ENCODE measurements around the gene SIGLEC1.

The SIGLEC1 gene

DNA sequence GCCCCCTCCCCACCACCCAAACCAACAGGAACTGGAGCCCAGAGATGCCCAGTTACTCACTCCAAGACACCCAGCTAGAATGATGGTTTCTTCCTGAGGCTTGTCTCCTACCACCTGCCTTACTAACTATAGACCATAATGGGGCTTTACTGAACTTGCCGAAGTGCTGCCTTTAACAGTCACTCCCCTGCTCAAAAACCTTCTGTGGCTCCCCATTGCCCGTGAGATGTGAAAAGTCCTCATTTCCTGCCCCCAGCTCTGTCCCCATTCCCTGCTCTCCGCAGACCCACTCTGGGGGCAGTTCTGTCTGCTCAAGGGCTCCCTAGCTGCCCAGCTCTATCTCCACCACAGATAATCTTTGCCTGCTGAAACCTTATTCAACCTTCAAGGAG is 4.9 kb downstream of the SIGLEC1 start:
- Histone ChIP-seq H3K36me3 (no peaks in the 10 kb centered on the region), H3K27me3 (no peaks in the 10 kb centered on the region), H3K4me1 (peaks cover 0 to 20% (median 12%) of the 10 kb centered on the region in 4 donors), H3K9me3 (no peaks in the 10 kb centered on the region), H3K27ac (peak overlapping the region; percentile 6 to 60), H3K4me3 (no peak overlapping the region)
- TF ChIP-seq, protein P1, sequence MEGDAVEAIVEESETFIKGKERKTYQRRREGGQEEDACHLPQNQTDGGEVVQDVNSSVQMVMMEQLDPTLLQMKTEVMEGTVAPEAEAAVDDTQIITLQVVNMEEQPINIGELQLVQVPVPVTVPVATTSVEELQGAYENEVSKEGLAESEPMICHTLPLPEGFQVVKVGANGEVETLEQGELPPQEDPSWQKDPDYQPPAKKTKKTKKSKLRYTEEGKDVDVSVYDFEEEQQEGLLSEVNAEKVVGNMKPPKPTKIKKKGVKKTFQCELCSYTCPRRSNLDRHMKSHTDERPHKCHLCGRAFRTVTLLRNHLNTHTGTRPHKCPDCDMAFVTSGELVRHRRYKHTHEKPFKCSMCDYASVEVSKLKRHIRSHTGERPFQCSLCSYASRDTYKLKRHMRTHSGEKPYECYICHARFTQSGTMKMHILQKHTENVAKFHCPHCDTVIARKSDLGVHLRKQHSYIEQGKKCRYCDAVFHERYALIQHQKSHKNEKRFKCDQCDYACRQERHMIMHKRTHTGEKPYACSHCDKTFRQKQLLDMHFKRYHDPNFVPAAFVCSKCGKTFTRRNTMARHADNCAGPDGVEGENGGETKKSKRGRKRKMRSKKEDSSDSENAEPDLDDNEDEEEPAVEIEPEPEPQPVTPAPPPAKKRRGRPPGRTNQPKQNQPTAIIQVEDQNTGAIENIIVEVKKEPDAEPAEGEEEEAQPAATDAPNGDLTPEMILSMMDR (IDR thresholded peaks at IDR 0.05): no peak
- no peak for DNase-seq
- intact Hi-C loops (cut with DNase I; ENCODE audit: low total_unique reads): no loop called here

DNA sequence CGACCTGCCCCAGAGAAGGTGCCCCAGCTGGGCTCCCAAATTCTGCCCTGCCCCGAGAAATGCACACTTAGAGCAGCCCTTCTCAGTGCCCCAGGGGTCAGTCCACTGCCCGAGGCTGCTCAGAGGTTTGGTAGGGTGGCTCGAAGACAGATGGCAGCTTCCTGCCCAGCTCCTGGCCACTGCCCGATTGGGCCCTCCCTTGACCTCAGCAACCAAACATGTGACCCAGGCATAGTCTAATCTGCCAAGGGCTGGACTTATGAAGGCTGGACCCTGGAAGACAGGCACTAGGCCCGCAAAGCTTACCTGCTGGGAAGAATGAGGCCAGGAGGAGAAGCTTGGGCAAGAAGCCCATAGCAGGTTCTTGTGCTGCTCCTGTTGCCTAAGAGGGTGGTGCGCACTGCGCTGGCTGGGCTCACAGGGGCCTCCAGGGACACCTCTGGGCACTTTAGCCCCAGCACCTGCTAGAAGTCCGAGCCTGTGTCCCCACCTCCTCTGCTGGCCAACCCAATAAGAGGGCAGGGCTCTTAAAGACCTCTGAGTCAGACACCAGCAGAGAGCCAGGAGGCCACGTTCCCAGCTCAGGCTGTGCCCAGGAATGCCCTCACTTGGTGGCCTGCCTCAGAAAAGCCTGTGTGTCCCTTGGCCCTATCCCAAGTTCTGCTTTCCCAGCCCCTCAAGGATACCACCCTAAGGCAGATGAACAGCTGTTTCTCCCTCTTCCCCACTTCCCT is 5.5 kb downstream of the SIGLEC1 start:
- peak overlapping the region; percentile 13 to 60 for H3K27ac ChIP-seq
- intact Hi-C loops (cut with DNase I; ENCODE audit: low total_unique reads): no loop called here
- TF ChIP-seq, protein P1 (IDR thresholded peaks at IDR 0.05): no peak

DNA sequence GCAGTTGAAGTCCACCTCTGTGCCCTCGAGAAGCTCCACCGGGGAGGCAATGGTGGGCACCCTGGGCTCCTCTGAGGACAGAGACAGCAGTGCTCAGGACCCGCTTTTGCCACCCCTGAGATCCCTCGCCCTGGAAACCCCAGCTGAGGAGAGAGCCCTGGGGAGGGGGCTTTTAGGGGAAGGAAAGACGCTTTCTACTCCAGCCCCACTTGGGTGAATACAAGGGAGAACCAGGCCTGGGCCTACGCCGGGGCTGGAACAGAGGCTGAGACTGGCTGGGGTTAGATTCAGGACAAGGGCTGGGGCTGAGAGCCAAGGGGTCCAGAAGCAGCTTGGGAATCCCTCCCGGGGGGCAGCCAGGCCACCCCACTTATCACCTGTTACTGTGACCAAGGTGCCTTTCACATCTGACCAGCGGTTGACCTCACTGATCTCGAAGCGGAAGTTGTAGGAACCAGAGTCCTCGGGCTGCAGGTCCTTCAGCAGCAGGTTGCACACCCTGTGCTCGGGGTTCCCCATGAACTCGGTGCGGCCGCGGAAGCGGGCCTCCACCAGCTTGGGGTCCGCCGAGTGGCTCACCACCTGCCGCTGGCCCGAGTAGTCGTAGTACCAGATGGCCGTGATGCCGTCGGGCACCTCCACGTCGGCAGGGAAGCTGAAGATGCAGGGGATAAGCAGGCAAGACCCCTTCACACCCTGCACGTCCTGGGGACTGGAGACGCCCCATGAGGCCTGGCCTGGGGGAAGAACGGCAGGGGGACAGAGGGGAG is 6.2 kb downstream of the SIGLEC1 start:
- peak overlapping the region; percentile 13 to 60 for H3K27ac ChIP-seq
- H3K9me3 ChIP-seq: no peaks in the 10 kb centered on the region
- intact Hi-C loops (cut with DNase I; ENCODE audit: low total_unique reads): no loop called here
- TF ChIP-seq, protein P1 (IDR thresholded peaks at IDR 0.05): no peak
- DNase-seq: no peak
- H3K4me3 ChIP-seq: no peak overlapping the region
- no peaks in the 10 kb centered on the region for H3K36me3 ChIP-seq
- no peaks in the 10 kb centered on the region for H3K27me3 ChIP-seq
- H3K4me1 ChIP-seq: peaks cover 0 to 19% (median 12%) of the 10 kb centered on the region in 4 donors

More for the DNA sequence above, 5.5 kb downstream of the SIGLEC1 start:
- no peaks in the 10 kb centered on the region for H3K27me3 ChIP-seq
- no peaks in the 10 kb centered on the region for H3K9me3 ChIP-seq
- H3K36me3 ChIP-seq: no peaks in the 10 kb centered on the region
- peaks cover 0 to 20% (median 12%) of the 10 kb centered on the region in 4 donors for H3K4me1 ChIP-seq
- DNase-seq: peak; percentile 54 to 89
- H3K4me3 ChIP-seq: no peak overlapping the region

DNA sequence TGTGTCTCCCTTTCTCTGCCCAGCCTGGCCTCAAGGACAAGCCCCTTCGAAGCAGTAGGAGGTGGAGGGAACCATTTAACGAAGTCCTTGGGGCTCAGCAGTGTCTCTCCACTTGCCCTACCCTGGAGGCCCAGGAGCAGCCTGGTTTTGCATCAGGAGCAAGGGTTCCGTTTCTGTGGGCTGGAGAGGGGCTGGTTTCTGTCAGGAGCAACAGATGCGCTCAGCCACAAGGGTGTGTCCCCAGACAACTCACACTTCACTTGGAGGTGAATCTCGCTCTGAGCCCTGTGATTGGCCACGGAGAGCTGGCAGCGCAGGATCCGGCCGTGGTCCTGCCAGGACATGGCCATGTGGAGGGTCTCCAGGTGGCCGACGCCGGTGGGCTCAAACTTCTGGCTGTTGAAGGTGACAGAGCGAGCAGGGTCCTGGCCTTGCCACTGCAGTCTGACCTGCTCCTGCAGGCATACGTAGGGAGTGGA is 6.9 kb downstream of the SIGLEC1 start:
- TF ChIP-seq, protein P1 (IDR thresholded peaks at IDR 0.05): no peak
- intact Hi-C loops (cut with DNase I; ENCODE audit: low total_unique reads): no loop called here
- Histone ChIP-seq H3K27ac (no peak overlapping the region), H3K36me3 (no peaks in the 10 kb centered on the region), H3K4me1 (peaks cover 0 to 14% (median 11%) of the 10 kb centered on the region in 4 donors), H3K9me3 (no peaks in the 10 kb centered on the region), H3K4me3 (no peak overlapping the region), H3K27me3 (no peaks in the 10 kb centered on the region)
- no peak for DNase-seq

DNA sequence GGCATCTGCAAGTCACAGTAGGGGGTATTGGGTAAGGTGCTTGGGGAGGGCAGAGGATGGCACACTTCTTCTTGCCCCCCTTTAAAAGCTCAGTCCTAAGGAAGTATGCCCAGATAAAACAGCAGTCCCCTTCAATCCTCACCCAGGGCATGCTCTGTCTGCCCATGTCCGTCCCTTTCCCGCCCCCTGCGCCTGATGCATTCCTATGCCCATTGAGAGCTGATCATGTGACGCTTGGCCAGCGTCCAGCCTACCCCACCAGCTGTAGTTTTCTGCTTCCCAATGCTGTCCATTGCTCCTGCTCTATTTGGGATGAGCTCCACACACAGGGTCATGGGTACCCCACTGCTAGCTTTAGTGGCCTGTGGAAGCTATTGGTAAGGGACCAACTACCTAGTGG is 8.3 kb downstream of the SIGLEC1 start:
- Histone ChIP-seq H3K4me3 (no peak overlapping the region), H3K36me3 (no peaks in the 10 kb centered on the region), H3K4me1 (peaks cover 0 to 14% (median 11%) of the 10 kb centered on the region in 4 donors), H3K27ac (no peak overlapping the region), H3K27me3 (no peaks in the 10 kb centered on the region), H3K9me3 (no peaks in the 10 kb centered on the region)
- intact Hi-C loops (cut with DNase I; ENCODE audit: low total_unique reads): no loop called here
- TF ChIP-seq, protein P1 (IDR thresholded peaks at IDR 0.05): no peak
- no peak for DNase-seq
